Epithelial cell of esophagus (primary cell): ENCODE results near the gene CFAP299.
A peak's percentile ranks its signal among the peaks of the same experiment; 100 is the strongest.

Experiments used
- DNase-seq: peaks from one replicate; pipeline ENCODE4 v3.0.0; 2010; ENCODE audit warnings: low read depth
- H3K4me3 ChIP-seq: 2 replicates; pipeline ENCODE4 v1.5.1; 2011; ENCODE audit warnings: mild to moderate bottlenecking, low read length, control low read depth
- TF ChIP-seq, protein P1 (sequence below): IDR thresholded peaks from 2 replicates; pipeline ENCODE4 v1.5.1; 2011; ENCODE audit warnings: low read depth, mild to moderate bottlenecking, low read length, control low read depth, inconsistent platforms; ENCODE audit not compliant: insufficient read depth; ENCODE audit errors: missing control alignments

The CFAP299 gene

DNA sequence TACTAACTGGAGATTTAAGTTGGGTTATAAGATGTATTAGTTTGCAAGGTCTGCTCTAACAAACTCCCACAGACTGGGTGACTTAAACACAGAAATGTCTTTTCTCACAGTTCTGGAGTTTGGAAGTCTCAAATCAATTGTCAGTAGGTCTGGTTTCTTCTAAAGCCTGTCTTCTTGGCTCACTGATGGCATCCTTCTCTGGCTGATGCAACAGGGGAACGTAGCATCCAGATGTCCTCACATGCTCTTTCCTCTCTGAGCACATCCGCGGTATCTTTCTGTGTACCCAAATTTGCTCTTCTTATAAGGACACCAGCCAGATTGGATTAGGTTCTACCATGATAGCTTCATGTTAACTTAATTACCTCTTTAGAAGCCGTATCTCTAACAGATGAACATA, 631.8 kb downstream of the CFAP299 start:
- no peak overlapping the region for H3K4me3 ChIP-seq
- TF ChIP-seq, protein P1, sequence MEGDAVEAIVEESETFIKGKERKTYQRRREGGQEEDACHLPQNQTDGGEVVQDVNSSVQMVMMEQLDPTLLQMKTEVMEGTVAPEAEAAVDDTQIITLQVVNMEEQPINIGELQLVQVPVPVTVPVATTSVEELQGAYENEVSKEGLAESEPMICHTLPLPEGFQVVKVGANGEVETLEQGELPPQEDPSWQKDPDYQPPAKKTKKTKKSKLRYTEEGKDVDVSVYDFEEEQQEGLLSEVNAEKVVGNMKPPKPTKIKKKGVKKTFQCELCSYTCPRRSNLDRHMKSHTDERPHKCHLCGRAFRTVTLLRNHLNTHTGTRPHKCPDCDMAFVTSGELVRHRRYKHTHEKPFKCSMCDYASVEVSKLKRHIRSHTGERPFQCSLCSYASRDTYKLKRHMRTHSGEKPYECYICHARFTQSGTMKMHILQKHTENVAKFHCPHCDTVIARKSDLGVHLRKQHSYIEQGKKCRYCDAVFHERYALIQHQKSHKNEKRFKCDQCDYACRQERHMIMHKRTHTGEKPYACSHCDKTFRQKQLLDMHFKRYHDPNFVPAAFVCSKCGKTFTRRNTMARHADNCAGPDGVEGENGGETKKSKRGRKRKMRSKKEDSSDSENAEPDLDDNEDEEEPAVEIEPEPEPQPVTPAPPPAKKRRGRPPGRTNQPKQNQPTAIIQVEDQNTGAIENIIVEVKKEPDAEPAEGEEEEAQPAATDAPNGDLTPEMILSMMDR = no peak
- DNase-seq = no peak

GRCh38 chr4:80980239-80980638, 644.7 kb downstream of the CFAP299 start:
- no peak overlapping the region for H3K4me3 ChIP-seq
- DNase-seq = no peak
- TF ChIP-seq, protein P1 = no peak

- no peak for DNase-seq
- TF ChIP-seq, protein P1 = no peak
- no peak overlapping the region for H3K4me3 ChIP-seq
Observed at GRCh38 chr4:80986011-80986410, 650.5 kb downstream of the CFAP299 start.

GRCh38 chr4:80989921-80990544, 654.5 kb downstream of the CFAP299 start:
- TF ChIP-seq, protein P1 = peak; percentile 74
- DNase-seq = peak; percentile 72
- no peak overlapping the region for H3K4me3 ChIP-seq

DNA sequence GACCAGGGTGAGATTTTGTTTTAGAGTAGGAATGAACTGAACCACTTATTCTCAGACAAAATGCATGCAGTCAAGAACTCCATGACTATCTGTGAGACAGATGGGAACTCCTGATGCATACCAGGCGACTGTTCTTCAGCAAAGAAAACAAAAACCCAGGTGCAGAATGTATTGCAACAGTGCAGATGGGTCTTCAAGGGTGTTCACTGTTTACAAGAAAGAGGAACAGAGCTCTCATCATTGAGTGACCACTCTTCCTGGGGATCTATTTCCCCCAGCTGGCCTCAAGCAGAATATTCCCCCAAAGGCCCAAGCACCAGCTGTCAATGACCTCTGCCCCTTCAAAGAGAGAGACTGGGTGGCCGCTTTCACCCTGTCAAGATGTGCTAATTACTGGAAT, 655.3 kb downstream of the CFAP299 start:
- TF ChIP-seq, protein P1 = no peak
- no peak overlapping the region for H3K4me3 ChIP-seq
- no peak for DNase-seq

DNA sequence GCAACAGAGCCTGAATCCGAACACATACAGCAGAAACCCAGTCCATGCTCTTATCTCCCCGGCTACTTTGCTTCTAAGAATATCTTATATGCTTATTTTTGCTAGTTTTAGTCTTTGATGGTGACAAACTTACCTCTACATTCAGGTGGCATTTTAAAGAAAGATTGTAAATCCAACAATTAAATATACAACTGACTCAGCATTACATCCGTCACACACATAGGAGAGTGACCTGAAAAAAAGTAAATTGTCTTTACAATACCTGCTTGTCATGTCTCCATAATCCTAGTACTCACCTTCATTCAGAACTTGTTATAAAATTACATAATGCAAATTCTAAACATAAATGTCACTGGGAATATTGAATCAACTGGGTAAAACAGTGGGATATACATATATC, 664.4 kb downstream of the CFAP299 start:
- no peak for DNase-seq
- no peak overlapping the region for H3K4me3 ChIP-seq
- TF ChIP-seq, protein P1 = no peak

- DNase-seq = no peak
- no peak overlapping the region for H3K4me3 ChIP-seq
- TF ChIP-seq, protein P1 = no peak
Observed at GRCh38 chr4:81003597-81004111, 668.1 kb downstream of the CFAP299 start.
